Bronchial epithelial cell (primary cell): ENCODE measurements around the gene SLC13A4. TPM values are rescaled to one million over a fixed set of nuclear protein-coding genes. Genes with fewer than 3 reads are reported as not detected.

Source experiments
- DNase-seq: peaks from one replicate; pipeline ENCODE4 v3.0.0-alpha.2; 2010; ENCODE audit warnings: low read depth
- FAIRE-seq: peaks from 2 replicates; lab custom pipeline; 2011; peaks lifted over from hg19 to GRCh38; lab: Jason Lieb, UNC
- H3K27me3 ChIP-seq: 2 replicates; pipeline ENCODE4 v1.5.1; 2011; ENCODE audit warnings: low read length; ENCODE audit not compliant: control insufficient read depth, insufficient read depth
- H3K36me3 ChIP-seq: 2 replicates; pipeline ENCODE4 v1.5.1; 2011; ENCODE audit warnings: low read length; ENCODE audit not compliant: control insufficient read depth, insufficient read depth
- H3K4me3 ChIP-seq: 2 replicates; pipeline ENCODE4 v1.5.1; 2011; ENCODE audit warnings: mild to moderate bottlenecking, low read depth, low read length, control low read depth
- total RNA-seq: library from RNA; depleted of rRNA; stranded (reverse); fragments of >200 nt; gene quantifications from 2 replicates; pipeline ENCODE4 v1.2.1, GENCODE V29; 2014
- TF ChIP-seq, protein P1 (sequence below): IDR thresholded peaks from 2 replicates; pipeline ENCODE4 v1.5.1; 2011; ENCODE audit warnings: mild to moderate bottlenecking, moderate library complexity, low read length, control low read depth, inconsistent platforms; ENCODE audit not compliant: insufficient read depth, severe bottlenecking

SLC13A4 gene
- total RNA-seq, 1 donor from 2014 or later, result under 0.01 TPM

GRCh38 chr7:135747366-135747765 is 19.4 kb upstream of the SLC13A4 start:
- DNase-seq, result no peak
- FAIRE-seq, result no peak
- Histone ChIP-seq H3K4me3 (no peak overlapping the region), H3K27me3 (no peaks in the 10 kb centered on the region), H3K36me3 (no peaks in the 10 kb centered on the region)
- TF ChIP-seq, protein P1, sequence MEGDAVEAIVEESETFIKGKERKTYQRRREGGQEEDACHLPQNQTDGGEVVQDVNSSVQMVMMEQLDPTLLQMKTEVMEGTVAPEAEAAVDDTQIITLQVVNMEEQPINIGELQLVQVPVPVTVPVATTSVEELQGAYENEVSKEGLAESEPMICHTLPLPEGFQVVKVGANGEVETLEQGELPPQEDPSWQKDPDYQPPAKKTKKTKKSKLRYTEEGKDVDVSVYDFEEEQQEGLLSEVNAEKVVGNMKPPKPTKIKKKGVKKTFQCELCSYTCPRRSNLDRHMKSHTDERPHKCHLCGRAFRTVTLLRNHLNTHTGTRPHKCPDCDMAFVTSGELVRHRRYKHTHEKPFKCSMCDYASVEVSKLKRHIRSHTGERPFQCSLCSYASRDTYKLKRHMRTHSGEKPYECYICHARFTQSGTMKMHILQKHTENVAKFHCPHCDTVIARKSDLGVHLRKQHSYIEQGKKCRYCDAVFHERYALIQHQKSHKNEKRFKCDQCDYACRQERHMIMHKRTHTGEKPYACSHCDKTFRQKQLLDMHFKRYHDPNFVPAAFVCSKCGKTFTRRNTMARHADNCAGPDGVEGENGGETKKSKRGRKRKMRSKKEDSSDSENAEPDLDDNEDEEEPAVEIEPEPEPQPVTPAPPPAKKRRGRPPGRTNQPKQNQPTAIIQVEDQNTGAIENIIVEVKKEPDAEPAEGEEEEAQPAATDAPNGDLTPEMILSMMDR, result no peak

- Histone ChIP-seq H3K4me3 (no peak overlapping the region), H3K27me3 (no peaks in the 10 kb centered on the region), H3K36me3 (no peaks in the 10 kb centered on the region)
- TF ChIP-seq, protein P1, result no peak
- FAIRE-seq (no peak), DNase-seq (peak; percentile 78)
These were observed 17.8 kb upstream of the SLC13A4 start for GRCh38 chr7:135745703-135746312.

- no peak for FAIRE-seq
- no peaks in the 10 kb centered on the region for H3K27me3 ChIP-seq
- DNase-seq, result peak; percentile 92
- no peaks in the 10 kb centered on the region for H3K36me3 ChIP-seq
- TF ChIP-seq, protein P1, result no peak
- H3K4me3 ChIP-seq, result no peak overlapping the region
These were observed 17.1 kb upstream of the SLC13A4 start for GRCh38 chr7:135744938-135745702.

GRCh38 chr7:135743907-135744731 is 16.1 kb upstream of the SLC13A4 start:
- FAIRE-seq, result no peak

DNA sequence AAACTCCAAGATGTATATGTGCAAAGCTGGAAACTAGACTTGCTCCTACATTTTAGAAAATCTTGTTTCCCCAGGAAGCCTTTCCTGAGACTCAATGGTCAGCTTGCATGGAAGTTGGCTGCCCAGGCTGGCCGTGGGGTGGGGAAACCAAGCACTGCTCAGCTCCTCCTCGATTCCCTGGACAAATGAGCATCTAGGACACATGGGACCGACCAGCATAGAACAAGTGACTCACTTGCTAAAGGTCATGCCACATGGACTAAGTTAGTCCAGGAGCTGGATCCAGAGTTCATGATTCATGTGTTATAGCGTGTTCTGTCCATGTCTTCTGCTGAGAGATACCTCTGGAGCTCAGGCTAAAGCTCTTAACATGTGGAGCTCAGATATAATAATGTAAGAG is 14.4 kb upstream of the SLC13A4 start:
- Histone ChIP-seq H3K27me3 (no peaks in the 10 kb centered on the region), H3K36me3 (no peaks in the 10 kb centered on the region), H3K4me3 (no peak overlapping the region)
- no peak for DNase-seq
- FAIRE-seq, result no peak
- TF ChIP-seq, protein P1, result no peak

More at GRCh38 chr7:135743907-135744731, 16.1 kb upstream of the SLC13A4 start:
- H3K36me3 ChIP-seq, result no peaks in the 10 kb centered on the region
- no peaks in the 10 kb centered on the region for H3K27me3 ChIP-seq
- TF ChIP-seq, protein P1, result no peak
- no peak for DNase-seq
- H3K4me3 ChIP-seq, result no peak overlapping the region
